Activated CD8-positive, alpha-beta memory T cell treated with anti-CD3 and anti-CD28 coated beads for 4 hours (primary cell): ENCODE data around the gene DCPS.
"Not testable (repeated sequence)": the region's sequence is repeated elsewhere in the genome, so short reads cannot be mapped to it uniquely, and the experiment has no call there.

Experiments used
- DNase-seq, 2 donors: peaks; one replicate each; pipeline ENCODE4 v3.0.0-alpha.2; 2020; ENCODE audit warnings: low read depth in 2 of 2

The DCPS gene

GRCh38 chr11:126288237-126288636 lies 15.6 kb upstream of the DCPS start:
- DNase-seq: no peak

- DNase-seq: no peak
Observed at GRCh38 chr11:126290887-126291286, 13.0 kb upstream of the DCPS start.

- DNase-seq: no peak
Observed at GRCh38 chr11:126293726-126294125, 10.1 kb upstream of the DCPS start.

- DNase-seq: no peak
Observed at GRCh38 chr11:126297004-126297403, 6.9 kb upstream of the DCPS start.

GRCh38 chr11:126304457-126305075 lies 706 bp downstream of the DCPS start:
- no peak for DNase-seq

- no peak for DNase-seq
Observed at GRCh38 chr11:126305699-126306098, 1.8 kb downstream of the DCPS start.

GRCh38 chr11:126307706-126308105 lies 3.8 kb downstream of the DCPS start:
- no peak for DNase-seq

GRCh38 chr11:126308271-126308671 lies 4.4 kb downstream of the DCPS start:
- no peak for DNase-seq

- not testable (repeated sequence) for DNase-seq
Observed at GRCh38 chr11:126308771-126309170, 4.9 kb downstream of the DCPS start.

DNA sequence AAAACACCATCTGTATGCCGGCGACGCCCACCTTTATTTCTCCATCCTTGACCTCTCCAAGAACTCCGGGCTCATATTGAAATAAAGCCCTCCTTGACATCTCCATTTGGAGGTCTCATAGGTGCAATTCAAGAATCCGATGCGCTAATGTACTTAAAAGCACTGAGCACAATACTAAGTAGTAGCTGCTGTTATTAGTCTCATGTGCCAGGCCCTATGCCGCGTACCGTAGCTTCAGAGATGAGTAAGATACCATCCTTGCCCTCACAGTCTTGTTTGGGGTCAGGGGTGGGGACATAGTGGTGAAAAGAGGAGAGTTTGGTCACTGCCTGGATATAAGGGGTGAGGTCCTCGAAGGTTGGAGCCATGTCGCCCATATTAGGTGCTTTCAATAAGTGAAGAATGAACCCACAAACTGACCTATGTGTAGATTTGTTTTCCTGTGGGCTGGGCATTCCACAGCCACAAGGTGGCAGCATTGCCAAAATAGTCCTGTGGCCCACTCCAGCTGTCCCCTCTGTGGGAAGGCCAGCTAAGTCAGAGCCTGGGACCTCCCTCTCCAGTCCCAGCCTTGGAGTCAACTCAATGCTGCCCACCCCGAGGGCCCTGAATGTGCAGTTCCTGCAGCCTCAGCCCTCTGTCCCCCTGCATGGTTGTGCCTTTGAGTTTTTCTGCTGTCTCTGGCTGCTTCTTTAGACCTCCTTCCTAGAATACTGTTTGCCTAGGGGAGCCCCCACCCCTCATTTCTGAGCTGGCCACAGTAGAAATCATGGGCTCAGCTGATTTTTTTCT lies 6.5 kb downstream of the DCPS start:
- DNase-seq: peak in 1 of 2 donors; percentile 23

DNA sequence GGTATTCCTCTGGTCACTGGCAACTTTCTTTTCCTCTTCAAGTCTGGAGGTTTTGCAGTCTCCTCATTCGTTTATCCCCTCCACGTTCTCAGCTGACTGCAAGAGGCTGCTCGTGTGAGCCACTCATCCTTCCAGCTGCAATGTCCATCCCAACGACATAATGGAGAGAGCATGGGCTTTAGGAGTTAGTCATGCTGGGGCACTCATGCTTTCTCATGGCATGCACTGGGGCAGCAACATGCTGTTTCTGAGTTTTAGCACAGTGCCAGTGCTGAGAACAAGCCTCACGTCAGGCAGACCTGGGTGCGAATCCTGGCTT lies 7.1 kb downstream of the DCPS start:
- no peak for DNase-seq

- no peak for DNase-seq
Observed at GRCh38 chr11:126311401-126312291, 7.8 kb downstream of the DCPS start.

GRCh38 chr11:126312961-126313360 lies 9.1 kb downstream of the DCPS start:
- DNase-seq: no peak

DNA sequence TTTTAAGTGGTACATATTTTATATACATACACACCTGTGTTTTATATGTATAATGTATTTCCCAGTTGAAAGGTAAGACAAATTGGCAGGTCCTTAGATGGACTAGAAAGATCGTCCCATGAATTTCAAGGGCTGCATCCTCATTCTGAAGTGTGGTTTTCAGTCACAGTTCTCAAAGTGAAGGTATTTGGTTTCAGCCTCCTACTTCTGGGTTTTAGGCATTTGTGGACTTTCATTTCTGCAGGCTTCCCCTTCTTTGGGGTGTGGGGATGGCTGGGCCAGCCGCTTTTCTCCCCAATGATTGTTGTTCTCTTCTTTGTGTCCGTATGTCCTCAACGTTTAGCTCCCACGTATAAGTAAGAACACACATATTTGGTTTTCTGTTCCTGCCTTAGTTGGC lies 10.0 kb downstream of the DCPS start:
- no peak for DNase-seq

DNA sequence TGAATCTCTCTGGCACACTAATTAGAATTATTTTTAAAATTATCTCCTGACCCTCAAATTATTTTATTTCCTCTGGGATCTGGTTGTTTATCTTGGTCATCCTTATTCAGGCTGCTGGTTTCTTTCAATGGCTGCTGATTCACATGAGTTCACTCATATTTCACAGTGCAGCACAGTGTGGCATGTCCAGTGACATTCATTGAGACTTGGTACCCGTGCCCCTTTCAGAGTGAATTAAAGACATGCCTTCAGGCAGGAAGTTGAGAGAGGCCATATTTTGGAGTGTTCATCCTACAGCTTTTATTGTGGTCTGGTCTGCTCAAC lies 13.5 kb downstream of the DCPS start:
- no peak for DNase-seq

DNA sequence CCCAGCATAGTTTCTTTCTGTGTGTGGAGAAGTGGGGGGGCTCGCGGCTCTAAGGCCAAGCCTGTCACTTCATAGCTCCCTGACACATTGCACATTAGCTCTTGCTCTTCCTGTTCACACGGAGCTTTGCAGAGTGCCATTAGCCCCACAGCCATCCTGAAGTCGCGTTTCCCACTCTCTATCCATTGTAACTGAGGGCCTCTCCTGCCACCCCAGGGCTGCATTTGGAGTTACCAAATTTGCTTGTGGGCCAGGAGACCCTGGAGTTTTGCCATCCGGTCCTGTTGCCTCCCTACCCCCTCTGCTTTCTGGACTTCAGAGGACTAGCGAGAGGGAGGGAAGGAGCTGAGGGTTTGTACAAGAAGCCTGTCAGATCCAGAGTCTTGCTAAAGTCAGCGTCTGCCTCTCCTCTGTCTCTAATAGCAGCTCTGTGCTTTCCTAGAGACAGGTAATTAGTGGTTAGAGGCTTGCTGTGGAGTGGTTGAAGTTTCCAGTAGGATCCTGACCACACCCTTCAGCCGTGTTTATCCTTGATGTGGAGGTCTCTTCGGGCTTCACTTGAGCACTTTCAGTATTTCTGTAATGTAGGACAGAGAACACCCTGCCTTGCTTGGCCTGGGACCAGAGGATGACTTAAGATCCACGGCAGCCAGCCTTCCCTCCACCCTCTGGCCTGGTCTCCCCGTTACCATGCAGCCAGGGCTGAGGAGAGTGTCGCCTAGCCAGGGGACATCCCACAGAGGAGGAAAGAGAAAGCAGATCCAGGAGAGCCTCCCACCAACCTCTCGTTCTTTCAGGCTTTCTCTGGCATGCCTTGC lies 14.1 kb downstream of the DCPS start:
- DNase-seq: no peak

GRCh38 chr11:126318574-126319373 lies 14.9 kb downstream of the DCPS start:
- DNase-seq: no peak

GRCh38 chr11:126319374-126319740 lies 15.5 kb downstream of the DCPS start:
- DNase-seq: no peak

GRCh38 chr11:126322996-126323395 lies 19.1 kb downstream of the DCPS start:
- DNase-seq: no peak

- DNase-seq: no peak
Observed at GRCh38 chr11:126327281-126328000, 23.6 kb downstream of the DCPS start.

DNA sequence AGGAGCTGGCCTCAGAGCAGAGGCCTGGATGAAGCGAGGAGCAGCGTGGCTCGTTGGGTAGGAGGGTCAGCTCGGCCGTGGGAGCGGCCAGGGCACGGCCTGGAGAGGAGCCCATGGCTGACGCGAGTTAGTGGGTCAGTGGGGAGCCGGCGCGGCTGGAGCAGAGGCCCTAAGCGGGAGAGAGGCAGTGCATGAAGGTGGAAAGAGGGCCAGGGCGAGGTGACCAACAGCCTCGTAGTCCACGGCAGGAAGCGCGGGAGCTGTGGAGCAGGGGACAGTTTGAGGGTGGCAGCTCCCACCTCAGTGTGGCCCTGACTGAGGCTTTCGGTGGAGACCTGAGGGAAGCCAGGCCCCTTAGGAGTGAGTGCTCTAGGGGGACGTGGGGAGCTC lies 24.1 kb downstream of the DCPS start:
- DNase-seq: no peak
